Upper lobe of right lung (tissue), 1 donor: ENCODE data around the gene ZNF691. TPM values are rescaled to one million over a fixed set of nuclear protein-coding genes. Genes with fewer than 3 reads are reported as not detected.

Experiments
- ATAC-seq: fragments of 200-7000 bp; cut with Tn5 transposase; one replicate; pipeline ENCODE4 v1.9.1; 2020; ENCODE audit warnings: mild to moderate bottlenecking, moderate library complexity
- DNase-seq: peaks from one replicate; pipeline ENCODE4 v3.0.0-alpha.2; 2020
- H3K27ac ChIP-seq: fragments of 200-600 bp; one replicate; pipeline ENCODE4 v1.8.0; 2022
- H3K27me3 ChIP-seq: fragments of 200-600 bp; one replicate; pipeline ENCODE4 v1.8.0; 2022; ENCODE audit warnings: mild to moderate bottlenecking
- H3K36me3 ChIP-seq: fragments of 200-600 bp; one replicate; pipeline ENCODE4 v1.8.0; 2022
- H3K4me1 ChIP-seq: fragments of 200-600 bp; one replicate; pipeline ENCODE4 v1.8.0; 2022
- H3K4me3 ChIP-seq: fragments of 200-600 bp; one replicate; pipeline ENCODE4 v1.8.0; 2022; ENCODE audit warnings: mild to moderate bottlenecking
- H3K9me3 ChIP-seq: fragments of 200-600 bp; one replicate; pipeline ENCODE4 v1.8.0; 2022
- intact Hi-C: fragments of 100-400 bp; cut with DNase I; formaldehyde crosslinking; loops from one replicate; pipeline ENCODE4 v1.11.0; 2022
- total RNA-seq: library from RNA; stranded (reverse); fragmentation: NEBNext Ultra II Directional; extraction: Animal tissue kit (Norgen Biotek cat#: 25700); gene quantifications from one replicate; pipeline ENCODE4 v1.2.1, GENCODE V29; 2021
- TF ChIP-seq, protein P1 (sequence below): fragments of 200-600 bp; IDR thresholded peaks from one replicate; pipeline ENCODE4 v1.8.0; 2022; ENCODE audit warnings: antibody characterized with exemption
- donor health status: DM: no; HTN: yes; CAD: no; lungs with severe emphysema.

ZNF691 gene
- total RNA-seq, 1 donor from 2014 or later, result 8.2 TPM

DNA sequence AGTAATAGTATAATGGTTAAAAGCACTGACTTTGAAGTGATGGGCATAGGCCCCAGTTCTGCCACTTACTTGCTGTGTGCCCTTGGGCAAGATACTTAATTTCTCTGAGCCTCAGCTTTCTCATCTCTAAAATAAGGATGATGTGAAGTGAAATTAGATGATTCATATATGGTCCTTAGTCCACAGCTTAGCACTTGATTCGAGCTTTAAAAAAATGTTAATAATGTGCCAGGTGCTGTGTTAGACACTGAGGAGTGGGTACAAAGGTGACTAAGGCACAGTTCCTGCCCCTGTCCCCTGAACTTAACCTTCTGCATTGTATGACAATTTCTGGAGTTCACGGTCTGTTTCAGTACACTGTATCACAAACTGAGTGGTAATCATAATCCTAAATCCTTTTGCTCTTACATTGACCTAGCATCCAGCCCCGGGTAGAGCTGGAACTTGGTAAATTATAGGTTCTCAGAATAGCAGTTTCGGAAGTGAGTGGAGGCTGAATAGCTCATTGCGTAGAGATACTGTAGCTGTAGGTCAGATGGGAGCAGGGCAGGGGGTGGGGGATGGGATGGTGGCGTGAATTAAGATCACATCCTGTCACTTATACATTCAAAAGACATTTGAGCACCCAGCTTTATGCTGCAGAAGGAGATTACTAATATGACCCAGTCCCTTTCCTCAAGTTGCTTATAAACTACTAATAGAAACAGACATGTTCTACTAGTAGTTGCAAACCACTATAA lies 1.5 kb downstream of the ZNF691 start:
- intact Hi-C loops, result no loop called here

DNA sequence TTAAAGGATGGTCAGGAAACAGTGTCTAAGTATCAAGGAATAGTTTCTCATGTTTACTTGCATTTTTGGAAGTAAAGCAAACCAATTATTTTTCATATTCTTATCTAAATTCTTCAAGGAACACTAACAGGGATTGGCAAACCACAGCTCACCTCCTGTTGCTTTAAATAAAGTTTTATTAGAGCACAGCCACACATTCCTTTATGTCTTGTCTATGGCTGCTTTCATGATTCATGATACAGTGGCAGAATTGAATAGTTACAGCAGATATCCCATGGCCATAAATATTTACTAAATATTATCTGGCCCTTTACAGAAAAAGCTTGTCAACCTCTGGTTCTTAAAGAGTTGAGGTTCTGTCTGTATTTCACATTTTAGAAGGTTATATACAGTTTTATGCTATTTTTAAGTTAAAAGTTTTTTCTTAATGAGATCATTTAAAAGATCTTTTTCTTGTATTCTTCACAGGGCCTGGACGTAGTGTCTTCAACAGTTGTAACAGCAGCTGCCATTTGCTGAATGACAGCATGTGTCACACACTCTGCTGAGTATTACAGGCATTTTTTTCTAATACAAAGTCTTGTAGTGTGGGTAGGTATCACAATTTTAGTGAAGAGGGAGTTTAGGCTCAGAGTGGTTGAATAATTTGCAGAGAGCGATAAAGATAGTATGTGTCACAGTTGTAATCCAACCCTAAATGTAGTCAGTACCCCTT lies 2.6 kb downstream of the ZNF691 start:
- intact Hi-C loops, result no loop called here
- H3K4me3 ChIP-seq, result no peak overlapping the region
- H3K27me3 ChIP-seq, result no peaks in the 10 kb centered on the region
- no peak overlapping the region for H3K27ac ChIP-seq
- peaks cover 21% of the 10 kb centered on the region for H3K36me3 ChIP-seq
- TF ChIP-seq, protein P1, sequence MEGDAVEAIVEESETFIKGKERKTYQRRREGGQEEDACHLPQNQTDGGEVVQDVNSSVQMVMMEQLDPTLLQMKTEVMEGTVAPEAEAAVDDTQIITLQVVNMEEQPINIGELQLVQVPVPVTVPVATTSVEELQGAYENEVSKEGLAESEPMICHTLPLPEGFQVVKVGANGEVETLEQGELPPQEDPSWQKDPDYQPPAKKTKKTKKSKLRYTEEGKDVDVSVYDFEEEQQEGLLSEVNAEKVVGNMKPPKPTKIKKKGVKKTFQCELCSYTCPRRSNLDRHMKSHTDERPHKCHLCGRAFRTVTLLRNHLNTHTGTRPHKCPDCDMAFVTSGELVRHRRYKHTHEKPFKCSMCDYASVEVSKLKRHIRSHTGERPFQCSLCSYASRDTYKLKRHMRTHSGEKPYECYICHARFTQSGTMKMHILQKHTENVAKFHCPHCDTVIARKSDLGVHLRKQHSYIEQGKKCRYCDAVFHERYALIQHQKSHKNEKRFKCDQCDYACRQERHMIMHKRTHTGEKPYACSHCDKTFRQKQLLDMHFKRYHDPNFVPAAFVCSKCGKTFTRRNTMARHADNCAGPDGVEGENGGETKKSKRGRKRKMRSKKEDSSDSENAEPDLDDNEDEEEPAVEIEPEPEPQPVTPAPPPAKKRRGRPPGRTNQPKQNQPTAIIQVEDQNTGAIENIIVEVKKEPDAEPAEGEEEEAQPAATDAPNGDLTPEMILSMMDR, result no peak
- ATAC-seq (no peak), DNase-seq (no peak)
- peaks cover 16% of the 10 kb centered on the region for H3K4me1 ChIP-seq
- no peaks in the 10 kb centered on the region for H3K9me3 ChIP-seq

More for the DNA sequence above, 1.5 kb downstream of the ZNF691 start:
- no peaks in the 10 kb centered on the region for H3K9me3 ChIP-seq
- TF ChIP-seq, protein P1, result no peak
- peak overlapping the region; percentile 98 for H3K4me3 ChIP-seq
- no peak overlapping the region for H3K27ac ChIP-seq
- DNase-seq (no peak), ATAC-seq (no peak)
- no peaks in the 10 kb centered on the region for H3K27me3 ChIP-seq
- H3K36me3 ChIP-seq, result peaks cover 21% of the 10 kb centered on the region
- H3K4me1 ChIP-seq, result peaks cover 16% of the 10 kb centered on the region

DNA sequence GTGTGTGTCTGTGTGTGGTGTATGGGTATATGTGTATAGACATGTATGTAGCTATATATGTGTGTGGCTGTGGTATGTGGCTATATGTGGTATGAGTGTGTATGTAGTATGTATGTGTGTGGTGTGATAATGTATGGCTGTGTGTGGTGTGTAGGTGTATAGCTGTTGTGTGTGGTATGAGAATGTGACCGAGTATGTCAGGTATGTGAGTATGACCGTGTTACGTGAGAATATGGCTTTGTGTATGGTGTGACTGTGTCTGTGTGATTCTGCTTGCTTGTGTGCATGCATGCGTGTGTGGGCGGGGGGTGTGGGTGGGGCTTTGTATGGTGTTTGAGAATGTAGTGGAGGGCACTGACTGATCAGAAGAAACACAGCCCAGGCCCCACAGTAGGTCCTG lies 3.5 kb downstream of the ZNF691 start:
- Histone ChIP-seq H3K4me3 (no peak overlapping the region), H3K4me1 (peaks cover 16% of the 10 kb centered on the region), H3K27ac (no peak overlapping the region), H3K36me3 (peaks cover 21% of the 10 kb centered on the region), H3K27me3 (no peaks in the 10 kb centered on the region), H3K9me3 (no peaks in the 10 kb centered on the region)
- TF ChIP-seq, protein P1, result no peak
- DNase-seq, result no peak
- intact Hi-C loops, result no loop called here
- ATAC-seq, result no peak

DNA sequence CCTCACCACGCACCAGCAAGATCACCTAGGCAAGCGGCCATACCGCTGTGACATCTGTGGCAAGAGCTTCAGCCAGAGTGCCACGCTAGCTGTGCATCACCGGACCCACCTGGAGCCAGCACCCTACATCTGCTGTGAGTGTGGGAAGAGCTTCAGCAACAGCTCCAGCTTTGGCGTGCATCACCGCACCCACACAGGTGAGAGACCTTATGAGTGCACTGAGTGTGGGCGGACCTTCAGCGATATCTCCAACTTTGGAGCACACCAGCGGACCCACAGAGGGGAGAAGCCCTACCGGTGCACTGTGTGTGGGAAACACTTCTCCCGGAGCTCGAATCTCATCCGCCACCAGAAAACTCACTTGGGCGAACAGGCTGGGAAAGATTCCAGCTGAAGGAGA lies 5.0 kb downstream of the ZNF691 start:
- Histone ChIP-seq H3K36me3 (peaks cover 21% of the 10 kb centered on the region), H3K9me3 (no peaks in the 10 kb centered on the region), H3K27ac (no peak overlapping the region), H3K27me3 (no peaks in the 10 kb centered on the region), H3K4me1 (peaks cover 9% of the 10 kb centered on the region), H3K4me3 (no peak overlapping the region)
- DNase-seq (no peak), ATAC-seq (no peak)
- intact Hi-C loops, result no loop called here
- TF ChIP-seq, protein P1, result no peak

DNA sequence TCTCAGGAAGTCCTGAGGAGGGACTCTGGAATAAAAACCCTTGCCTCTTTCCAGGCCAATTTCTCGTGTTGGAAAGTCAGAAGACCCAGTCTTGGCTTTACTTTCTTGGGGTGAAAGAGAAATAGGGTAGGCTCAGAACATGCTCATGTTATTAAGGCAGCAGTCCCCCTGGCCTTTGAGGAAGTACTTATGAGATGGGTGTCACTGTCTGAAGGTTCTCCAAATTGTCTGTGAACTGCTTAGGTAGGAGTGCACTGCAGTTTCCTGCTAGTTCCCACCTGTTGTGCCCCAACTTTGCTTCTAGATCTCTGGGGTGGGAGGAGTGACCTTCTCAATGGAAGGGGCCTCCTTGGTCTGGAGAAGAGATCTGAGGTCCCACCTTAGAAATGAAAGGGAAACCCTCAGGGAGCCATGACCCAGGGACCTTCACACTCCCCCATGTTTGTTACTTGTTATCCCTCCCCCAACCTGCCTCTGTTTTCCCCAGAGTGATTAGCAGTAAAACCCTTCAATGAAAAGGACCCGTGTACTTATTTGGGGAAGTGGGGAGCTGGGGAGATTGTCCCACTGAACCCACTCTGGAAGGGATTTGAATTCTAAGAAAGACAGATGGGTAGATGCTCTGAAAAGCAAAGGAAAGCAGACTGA lies 5.7 kb downstream of the ZNF691 start:
- ATAC-seq, result no peak
- TF ChIP-seq, protein P1, result no peak
- intact Hi-C loops, result no loop called here

More for the DNA sequence above, 5.7 kb downstream of the ZNF691 start:
- Histone ChIP-seq H3K4me1 (peaks cover 9% of the 10 kb centered on the region), H3K4me3 (no peak overlapping the region), H3K27me3 (no peaks in the 10 kb centered on the region), H3K36me3 (peaks cover 21% of the 10 kb centered on the region), H3K27ac (no peak overlapping the region), H3K9me3 (no peaks in the 10 kb centered on the region)
- no peak for DNase-seq
